Type B pancreatic cell (in vitro differentiated cells): ENCODE measurements around the gene RNF5. TPM values are rescaled to one million over a fixed set of nuclear protein-coding genes. Genes with fewer than 3 reads are reported as not detected.

ENCODE experiments used
- DNase-seq: peaks from one replicate; pipeline ENCODE4 v3.0.0; 2021; ENCODE audit warnings: mixed read lengths; ENCODE audit not compliant: unreplicated experiment; ENCODE audit errors: extremely low spot score
- H3K27ac Mint-ChIP-seq: 2 replicates; pipeline ENCODE4 v1.8.0; 2021; ENCODE audit warnings: mild to moderate bottlenecking, mixed read lengths
- H3K27me3 Mint-ChIP-seq: 2 replicates; pipeline ENCODE4 v1.8.0; 2021; ENCODE audit warnings: mixed read lengths
- H3K36me3 Mint-ChIP-seq: 2 replicates; pipeline ENCODE4 v1.8.0; 2021; ENCODE audit warnings: mixed read lengths
- H3K4me1 Mint-ChIP-seq: one replicate; pipeline ENCODE4 v1.8.0; 2021; ENCODE audit warnings: mixed read lengths; ENCODE audit not compliant: unreplicated experiment
- H3K4me3 Mint-ChIP-seq: 2 replicates; pipeline ENCODE4 v1.8.0; 2021; ENCODE audit warnings: mild to moderate bottlenecking, mixed read lengths
- H3K9me3 Mint-ChIP-seq: 2 replicates; pipeline ENCODE4 v1.8.0; 2021; ENCODE audit warnings: mixed read lengths
- microRNA-seq: library from miRNA; unstranded; fragments of <30 nt; microRNA quantifications from one replicate; pipeline ENCODE4, GENCODE V29; 2020
- total RNA-seq: library from RNA; stranded (reverse); gene quantifications from 2 replicates; pipeline ENCODE4 v1.2.1, GENCODE V29; 2021; ENCODE audit warnings: low replicate concordance
- TF ChIP-seq, protein P1 (sequence below): fragments of 200-600 bp; sonication (generic); conservative IDR thresholded peaks from 2 replicates; pipeline ENCODE4 v1.5.0; 2021; ENCODE audit warnings: antibody characterized with exemption, mild to moderate bottlenecking

Gene RNF5
- total RNA-seq, 1 donor from 2014 or later: 69.2 TPM

DNA sequence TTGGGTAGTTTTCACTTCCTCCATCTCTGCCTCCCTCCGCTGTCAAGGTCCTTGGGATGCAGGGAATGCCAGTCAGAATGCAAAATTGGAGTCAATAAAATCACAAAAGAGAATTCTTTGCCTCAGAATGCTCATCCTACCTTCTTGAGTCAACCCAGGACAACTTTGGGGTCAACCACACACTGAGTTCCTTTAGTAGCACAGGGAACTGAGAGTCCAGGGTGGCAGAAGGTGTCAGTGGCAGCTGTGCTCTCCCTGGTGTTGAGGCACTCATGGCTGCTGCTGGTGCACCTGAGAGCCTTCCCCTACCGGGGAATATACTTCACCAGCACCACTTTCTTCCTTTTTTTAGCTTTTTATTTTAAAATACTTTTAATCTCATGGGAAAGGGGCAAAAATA, 46.5 kb downstream of the RNF5 start:
- peaks cover 9% of the 10 kb centered on the region for H3K27me3 Mint-ChIP-seq
- no peaks in the 10 kb centered on the region for H3K36me3 Mint-ChIP-seq
- no peaks in the 10 kb centered on the region for H3K4me1 Mint-ChIP-seq
- H3K9me3 Mint-ChIP-seq: peaks cover 4% of the 10 kb centered on the region
- H3K4me3 Mint-ChIP-seq: no peak overlapping the region
- no peak overlapping the region for H3K27ac Mint-ChIP-seq
- DNase-seq: no peak
- TF ChIP-seq, protein P1, sequence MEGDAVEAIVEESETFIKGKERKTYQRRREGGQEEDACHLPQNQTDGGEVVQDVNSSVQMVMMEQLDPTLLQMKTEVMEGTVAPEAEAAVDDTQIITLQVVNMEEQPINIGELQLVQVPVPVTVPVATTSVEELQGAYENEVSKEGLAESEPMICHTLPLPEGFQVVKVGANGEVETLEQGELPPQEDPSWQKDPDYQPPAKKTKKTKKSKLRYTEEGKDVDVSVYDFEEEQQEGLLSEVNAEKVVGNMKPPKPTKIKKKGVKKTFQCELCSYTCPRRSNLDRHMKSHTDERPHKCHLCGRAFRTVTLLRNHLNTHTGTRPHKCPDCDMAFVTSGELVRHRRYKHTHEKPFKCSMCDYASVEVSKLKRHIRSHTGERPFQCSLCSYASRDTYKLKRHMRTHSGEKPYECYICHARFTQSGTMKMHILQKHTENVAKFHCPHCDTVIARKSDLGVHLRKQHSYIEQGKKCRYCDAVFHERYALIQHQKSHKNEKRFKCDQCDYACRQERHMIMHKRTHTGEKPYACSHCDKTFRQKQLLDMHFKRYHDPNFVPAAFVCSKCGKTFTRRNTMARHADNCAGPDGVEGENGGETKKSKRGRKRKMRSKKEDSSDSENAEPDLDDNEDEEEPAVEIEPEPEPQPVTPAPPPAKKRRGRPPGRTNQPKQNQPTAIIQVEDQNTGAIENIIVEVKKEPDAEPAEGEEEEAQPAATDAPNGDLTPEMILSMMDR: no peak

DNA sequence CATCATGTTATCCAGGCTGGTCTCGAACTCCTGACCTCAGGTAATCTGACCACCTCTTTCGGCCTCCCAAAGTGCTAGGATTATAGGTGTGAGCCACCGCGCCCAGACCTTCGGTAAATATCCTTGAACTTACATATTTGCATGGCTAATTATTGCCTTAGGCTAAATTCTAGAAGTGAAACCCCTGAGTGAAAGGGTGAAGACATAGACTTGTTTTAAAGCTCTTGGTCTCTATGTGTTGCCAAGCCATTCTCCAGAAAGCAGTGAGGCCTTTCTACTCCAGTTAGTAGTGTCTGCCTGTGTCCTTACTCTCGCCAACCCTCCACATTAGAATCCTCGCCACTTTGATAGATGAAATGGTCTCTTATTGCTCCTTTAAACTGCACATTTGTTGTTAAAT, 48.2 kb downstream of the RNF5 start:
- TF ChIP-seq, protein P1: no peak
- H3K27ac Mint-ChIP-seq: no peak overlapping the region
- peaks cover 4% of the 10 kb centered on the region for H3K9me3 Mint-ChIP-seq
- H3K4me1 Mint-ChIP-seq: no peaks in the 10 kb centered on the region
- DNase-seq: no peak
- H3K4me3 Mint-ChIP-seq: no peak overlapping the region
- peaks cover 7% of the 10 kb centered on the region for H3K27me3 Mint-ChIP-seq
- H3K36me3 Mint-ChIP-seq: no peaks in the 10 kb centered on the region

Small RNAs within 50 kb of the gene (microRNA-seq; reads per million reads assigned to microRNA genes)
- gene MIR6721 (2.5 reads per million), gene MIR6833 (not detected)

Other genes with a start within 250 kb of the RNF5 start
- gene CFB, start 232.3 kb upstream of the RNF5 start, total RNA-seq: 7.8 and 13.6 TPM in 2 replicates
- gene NELFE, start 219.4 kb upstream of the RNF5 start, total RNA-seq: 63.9 and 73.0 TPM in 2 replicates
- gene SKIC2, start 219.2 kb upstream of the RNF5 start, total RNA-seq: 84.2 and 100 TPM in 2 replicates
- 24.2 and 28.9 TPM in 2 replicates for gene DXO, start 206.3 kb upstream of the RNF5 start, total RNA-seq
- 5.2 and 9.7 TPM in 2 replicates for gene C4A, start 196.3 kb upstream of the RNF5 start, total RNA-seq
- gene C4B, start 163.6 kb upstream of the RNF5 start, total RNA-seq: 5.3 and 9.2 TPM in 2 replicates
- 0.14 and 0.68 TPM in 2 replicates for gene CYP21A2, start 140.0 kb upstream of the RNF5 start, total RNA-seq
- gene TNXB, start 69.1 kb upstream of the RNF5 start, total RNA-seq: 20.8 and 22.2 TPM in 2 replicates
- gene ATF6B, start 50.2 kb upstream of the RNF5 start, total RNA-seq: 95.8 and 99.3 TPM in 2 replicates
- 8.4 and 10.1 TPM in 2 replicates for gene FKBPL, start 48.1 kb upstream of the RNF5 start, total RNA-seq
- 1.00 and 2.7 TPM in 2 replicates for gene PRRT1, start 26.5 kb upstream of the RNF5 start, total RNA-seq
- 44.1 and 46.9 TPM in 2 replicates for gene PPT2, start 24.3 kb upstream of the RNF5 start, total RNA-seq
- gene EGFL8, start 13.8 kb upstream of the RNF5 start, total RNA-seq: 27.1 and 35.8 TPM in 2 replicates
- gene AGPAT1, start 2.3 kb upstream of the RNF5 start, total RNA-seq: 64.1 and 76.3 TPM in 2 replicates
- gene AGER, start 5.8 kb downstream of the RNF5 start, total RNA-seq: 11.1 and 16.9 TPM in 2 replicates
- 137 and 166 TPM in 2 replicates for gene PBX2, start 11.8 kb downstream of the RNF5 start, total RNA-seq
- gene GPSM3, start 14.2 kb downstream of the RNF5 start, total RNA-seq: 0.48 and 3.3 TPM in 2 replicates
- gene NOTCH4, start 45.7 kb downstream of the RNF5 start, total RNA-seq: 1.5 and 1.9 TPM in 2 replicates
- not detected in 2 replicates for gene TSBP1, start 193.5 kb downstream of the RNF5 start, total RNA-seq
- not detected in 2 replicates for gene BTNL2, start 228.8 kb downstream of the RNF5 start, total RNA-seq